ENCODE data around the gene ZFTA. TPM values are rescaled to one million over a fixed set of nuclear protein-coding genes. Genes with fewer than 3 reads are reported as not detected.

Gene ZFTA
- polyA plus RNA-seq, 1 donor (not counting 4 experiments of a cell fraction or from before 2014, with no cell fraction given), result 4.6 TPM

- no peak for FAIRE-seq
- Histone ChIP-seq H3K27me3 (ENCODE audit: control insufficient read depth, extremely low read depth, insufficient read depth, low read length) (no peaks in the 10 kb centered on the region), H2AFZ (ENCODE audit: control insufficient read depth, low read length) (no peak overlapping the region), H4K20me1 (ENCODE audit: control insufficient read depth, extremely low read depth, insufficient read depth, low read length) (no peaks in the 10 kb centered on the region), H3K9ac (ENCODE audit: control insufficient read depth, extremely low read depth, insufficient read depth, low read length) (no peak overlapping the region), H3K9me3 (ENCODE audit: control insufficient read depth, low read depth, low read length) (no peaks in the 10 kb centered on the region), H3K4me3 (ENCODE audit: control insufficient read depth in 2 of 3, extremely low read depth in 1 of 3, insufficient read depth in 2 of 3, low read depth in 1 of 3, low read length in 3 of 3) (no peak overlapping the region), H3K4me2 (ENCODE audit: control insufficient read depth, extremely low read depth, insufficient read depth, low read depth, low read length) (no peak overlapping the region), H3K4me1 (ENCODE audit: control insufficient read depth, extremely low read depth, insufficient read depth, low read length) (no peaks in the 10 kb centered on the region), H3K9me1 (ENCODE audit: control insufficient read depth, extremely low read depth, insufficient read depth, low read length) (peaks cover 2% of the 10 kb centered on the region), H3K79me2 (ENCODE audit: control insufficient read depth, insufficient read depth, low read length) (peaks cover 4% of the 10 kb centered on the region), H3K27ac (ENCODE audit: control insufficient read depth, insufficient read depth, low read length) (no peak overlapping the region), H3K36me3 (ENCODE audit: control insufficient read depth in 2 of 2, extremely low read depth in 1 of 2, insufficient read depth in 2 of 2, low read length in 2 of 2) (no peaks in the 10 kb centered on the region)
- DNase-seq (ENCODE audit: low read depth, low spot score), result no peak
- dilution Hi-C loops (cut with MboI; ENCODE audit: extremely low pct_ligation_motif_present, low sequenced_read_pairs), result no loop called here
- TF ChIP-seq CTCF (optimal IDR thresholded peaks at IDR 0.05 in 1 of 3, IDR thresholded peaks at IDR 0.05 in 1 of 3, conservative IDR thresholded peaks at IDR 0.05 in 1 of 3; ENCODE audit: extremely low read depth in 1 of 3, insufficient read depth in 2 of 3, low read length in 3 of 3) (no peak), EZH2 (IDR thresholded peaks at IDR 0.05; ENCODE audit: low read length) (no peak)
These were observed 49.6 kb downstream of the ZFTA start for GRCh38 chr11:63719001-63719400.

Small RNA genes lying within 50 kb of the gene (small RNA-seq; reads per million reads assigned to genes)
- 0 reads per million in 3 experiments for gene RN7SL596P (ENCODE audit: insufficient read length in 3 of 3, low read depth in 3 of 3, low replicate concordance in 1 of 3)

Other genes starting within 250 kb of the ZFTA start
- gene PLAAT4, start 232.0 kb downstream of the ZFTA start, polyA plus RNA-seq, result 1.3 to 2.0 TPM (median 1.9 TPM) in 3 replicates
- gene PLAAT2, start 205.4 kb downstream of the ZFTA start, polyA plus RNA-seq, result 0.29 to 1.4 TPM (median 0.46 TPM) in 3 replicates
- 0.17 to 0.29 TPM (median 0.20 TPM) in 3 replicates for gene PLAAT3, start 154.3 kb downstream of the ZFTA start, polyA plus RNA-seq
- gene ATL3, start 97.4 kb downstream of the ZFTA start, polyA plus RNA-seq, result 24.8 to 47.4 TPM (median 36.5 TPM) in 3 replicates
- gene RTN3, start 87.3 kb downstream of the ZFTA start, polyA plus RNA-seq, result 29.3 to 53.2 TPM (median 50.8 TPM) in 3 replicates
- 7.8 to 9.8 TPM (median 8.1 TPM) in 3 replicates for gene SPINDOC, start 44.7 kb upstream of the ZFTA start, polyA plus RNA-seq
- 18.6 to 35.2 TPM (median 20.8 TPM) in 3 replicates for gene MARK2, start 70.3 kb upstream of the ZFTA start, polyA plus RNA-seq
- gene RCOR2, start 148.4 kb upstream of the ZFTA start, polyA plus RNA-seq, result 0.35 to 0.62 TPM (median 0.46 TPM) in 3 replicates
- gene NAA40, start 170.2 kb upstream of the ZFTA start, polyA plus RNA-seq, result 8.9 to 23.2 TPM (median 13.5 TPM) in 3 replicates
- gene COX8A, start 205.8 kb upstream of the ZFTA start, polyA plus RNA-seq, result 159 to 308 TPM (median 242 TPM) in 3 replicates
- gene OTUB1, start 217.7 kb upstream of the ZFTA start, polyA plus RNA-seq, result 106 to 201 TPM (median 143 TPM) in 3 replicates